Measurements from ENCODE around the gene KCNG2. TPM values are rescaled to one million over a fixed set of nuclear protein-coding genes. Genes with fewer than 3 reads are reported as not detected.

The KCNG2 gene
- total RNA-seq, 1 experiment from 2014 or later, result not detected

DNA sequence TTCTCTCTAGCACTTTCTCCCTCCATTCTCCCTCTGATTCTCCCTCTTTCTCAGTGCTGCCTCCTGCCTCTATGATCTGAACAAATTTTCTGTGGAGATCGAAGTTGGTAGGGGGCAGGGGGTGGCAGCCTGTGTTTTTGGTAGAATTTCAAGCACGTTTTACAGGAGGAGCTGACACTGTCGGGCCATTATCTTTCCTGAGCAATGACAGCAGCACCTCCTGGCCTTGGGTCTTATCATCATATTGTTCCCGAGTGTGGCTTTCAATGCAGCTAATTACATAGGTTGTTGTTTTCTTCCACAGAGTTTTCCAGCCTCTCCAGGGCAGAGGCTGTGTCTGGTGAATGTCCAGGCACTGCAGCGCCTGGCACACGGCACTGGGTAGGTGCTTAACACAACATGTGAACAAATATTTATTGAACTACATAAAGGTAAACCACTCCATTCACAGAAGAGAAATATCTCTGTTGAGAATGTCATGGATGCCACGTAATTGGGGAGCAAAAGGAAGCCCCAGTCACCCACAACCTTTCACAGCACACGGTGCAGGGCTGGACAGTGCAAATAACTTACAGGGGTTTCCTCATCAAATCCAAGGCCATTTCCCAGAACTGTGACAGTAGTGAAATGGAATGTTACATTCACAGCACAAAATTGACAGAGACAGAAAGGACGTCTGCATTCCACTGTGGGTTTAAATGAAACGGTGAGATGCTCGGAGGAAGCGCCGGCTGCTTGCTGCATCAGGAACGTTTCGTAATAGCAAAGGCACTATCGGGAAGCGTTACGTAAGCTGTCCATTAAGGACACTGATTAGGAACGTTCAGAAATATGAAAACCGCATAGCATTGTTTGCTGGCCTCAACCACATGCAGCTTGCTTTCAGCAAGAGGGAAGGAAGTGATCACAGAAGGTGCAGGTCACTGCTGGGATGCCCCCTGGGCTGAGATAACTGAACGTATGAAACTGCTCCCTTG lies 6.5 kb upstream of the KCNG2 start:
- DNase-seq, result peak; percentile 16 to 39
- ChIA-PET POLR2A (no interaction called here), CTCF (no interaction called here)
- Mint-ChIP-seq H3K4me1 (ENCODE audit: low read depth, unreplicated experiment) (no peaks in the 10 kb centered on the region), H3K36me3 (ENCODE audit: insufficient read depth, unreplicated experiment) (no peaks in the 10 kb centered on the region), H3K27me3 (ENCODE audit: insufficient read depth, unreplicated experiment) (peaks cover 2% of the 10 kb centered on the region), H3K9me3 (ENCODE audit: unreplicated experiment) (no peaks in the 10 kb centered on the region), H3K27ac (ENCODE audit: unreplicated experiment) (no peak overlapping the region), H3K4me3 (ENCODE audit: unreplicated experiment) (no peak overlapping the region)
- TF ChIP-seq, protein P1, sequence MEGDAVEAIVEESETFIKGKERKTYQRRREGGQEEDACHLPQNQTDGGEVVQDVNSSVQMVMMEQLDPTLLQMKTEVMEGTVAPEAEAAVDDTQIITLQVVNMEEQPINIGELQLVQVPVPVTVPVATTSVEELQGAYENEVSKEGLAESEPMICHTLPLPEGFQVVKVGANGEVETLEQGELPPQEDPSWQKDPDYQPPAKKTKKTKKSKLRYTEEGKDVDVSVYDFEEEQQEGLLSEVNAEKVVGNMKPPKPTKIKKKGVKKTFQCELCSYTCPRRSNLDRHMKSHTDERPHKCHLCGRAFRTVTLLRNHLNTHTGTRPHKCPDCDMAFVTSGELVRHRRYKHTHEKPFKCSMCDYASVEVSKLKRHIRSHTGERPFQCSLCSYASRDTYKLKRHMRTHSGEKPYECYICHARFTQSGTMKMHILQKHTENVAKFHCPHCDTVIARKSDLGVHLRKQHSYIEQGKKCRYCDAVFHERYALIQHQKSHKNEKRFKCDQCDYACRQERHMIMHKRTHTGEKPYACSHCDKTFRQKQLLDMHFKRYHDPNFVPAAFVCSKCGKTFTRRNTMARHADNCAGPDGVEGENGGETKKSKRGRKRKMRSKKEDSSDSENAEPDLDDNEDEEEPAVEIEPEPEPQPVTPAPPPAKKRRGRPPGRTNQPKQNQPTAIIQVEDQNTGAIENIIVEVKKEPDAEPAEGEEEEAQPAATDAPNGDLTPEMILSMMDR (IDR thresholded peaks at IDR 0.05; ENCODE audit: insufficient read depth in 1 of 2, low read depth in 1 of 2, low read length in 1 of 2, severe bottlenecking in 1 of 2, unreplicated experiment in 1 of 2), result no peak
- no peaks in the 10 kb centered on the region for H3K27me3 ChIP-seq (replicated peaks; ENCODE audit: control insufficient read depth, insufficient read depth, low read length)
- no peaks in the 10 kb centered on the region for H3K4me1 ChIP-seq
- no TSS peak for BruUV-seq (replicated peaks)
- H3K36me3 ChIP-seq (ENCODE audit: control insufficient read depth, insufficient read depth, low read length), result no peaks in the 10 kb centered on the region
- intact Hi-C loops (cut with micrococcal nuclease; ENCODE audit: unreplicated experiment), result no loop called here
- no peak overlapping the region for H3K4me3 ChIP-seq (ENCODE audit: low read depth, low read length)
- no peaks in the 10 kb centered on the region for H3K9me3 ChIP-seq

DNA sequence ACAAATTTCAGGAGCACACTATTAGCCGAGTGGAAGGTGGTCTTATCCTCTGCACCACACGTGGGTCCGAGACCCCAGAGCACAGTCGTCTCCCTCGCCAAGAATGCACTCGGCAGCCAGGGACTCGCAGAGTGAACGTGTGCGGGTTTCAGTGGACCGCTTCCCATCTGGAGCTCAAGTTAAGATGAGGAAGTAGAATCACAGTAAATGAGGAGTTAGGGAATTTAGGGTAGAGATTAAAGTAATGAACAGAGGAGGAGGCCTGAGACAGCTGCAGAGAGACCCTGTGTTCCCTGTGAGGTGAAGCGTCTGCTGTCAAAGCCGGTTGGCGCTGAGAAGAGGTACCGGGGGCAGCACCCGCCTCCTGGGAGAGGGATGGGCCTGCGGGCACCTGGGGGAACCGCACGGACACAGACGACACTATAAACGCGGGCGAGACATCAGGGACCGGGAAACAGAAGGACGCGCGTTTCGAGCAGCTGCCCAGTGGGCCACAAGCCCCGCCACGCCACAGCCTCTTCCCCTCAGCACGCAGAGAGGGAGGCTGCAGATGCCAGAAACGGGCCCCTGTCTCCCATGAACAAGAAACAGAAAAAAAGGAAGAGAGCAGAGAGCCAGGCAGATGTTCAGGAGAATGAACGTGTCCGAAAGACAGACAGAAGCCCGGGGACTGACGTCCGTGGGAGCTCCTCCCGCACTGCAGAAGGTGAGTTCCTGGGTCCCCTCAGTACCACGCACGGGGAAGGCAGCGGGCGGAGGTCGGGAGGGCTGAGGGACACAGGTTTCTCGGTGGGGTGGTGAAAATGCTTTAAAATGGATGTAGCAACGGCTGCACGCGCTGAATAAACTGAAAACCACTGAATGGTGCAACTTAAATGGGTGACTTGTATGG lies 5.4 kb upstream of the KCNG2 start:
- peaks cover 4% of the 10 kb centered on the region for H3K9me3 Mint-ChIP-seq (ENCODE audit: unreplicated experiment)
- BruUV-seq (replicated peaks), result no TSS peak
- TF ChIP-seq, protein P1 (IDR thresholded peaks at IDR 0.05; ENCODE audit: insufficient read depth in 1 of 2, low read depth in 1 of 2, low read length in 1 of 2, severe bottlenecking in 1 of 2, unreplicated experiment in 1 of 2), result no peak
- intact Hi-C loops (cut with micrococcal nuclease; ENCODE audit: unreplicated experiment), result no loop called here
- DNase-seq, result no peak
- Histone ChIP-seq H3K27me3 (replicated peaks; ENCODE audit: control insufficient read depth, insufficient read depth, low read length) (no peaks in the 10 kb centered on the region), H3K4me3 (ENCODE audit: low read depth, low read length) (no peak overlapping the region), H3K4me1 (no peaks in the 10 kb centered on the region), H3K36me3 (ENCODE audit: control insufficient read depth, insufficient read depth, low read length) (no peaks in the 10 kb centered on the region), H3K9me3 (no peaks in the 10 kb centered on the region)
- H3K27ac Mint-ChIP-seq (ENCODE audit: unreplicated experiment), result no peak overlapping the region
- no peak overlapping the region for H3K4me3 Mint-ChIP-seq (ENCODE audit: unreplicated experiment)
- ChIA-PET POLR2A (no interaction called here), CTCF (no interaction called here)
- peaks cover 2% of the 10 kb centered on the region for H3K27me3 Mint-ChIP-seq (ENCODE audit: insufficient read depth, unreplicated experiment)
- no peaks in the 10 kb centered on the region for H3K4me1 Mint-ChIP-seq (ENCODE audit: low read depth, unreplicated experiment)
- H3K36me3 Mint-ChIP-seq (ENCODE audit: insufficient read depth, unreplicated experiment), result no peaks in the 10 kb centered on the region

GRCh38 chr18:79792988-79793355 lies 4.8 kb upstream of the KCNG2 start:
- no peaks in the 10 kb centered on the region for H3K36me3 Mint-ChIP-seq (ENCODE audit: insufficient read depth, unreplicated experiment)
- H3K36me3 ChIP-seq (ENCODE audit: control insufficient read depth, insufficient read depth, low read length), result no peaks in the 10 kb centered on the region
- H3K27me3 ChIP-seq (replicated peaks; ENCODE audit: control insufficient read depth, insufficient read depth, low read length), result no peaks in the 10 kb centered on the region
- H3K9me3 Mint-ChIP-seq (ENCODE audit: unreplicated experiment), result peaks cover 9% of the 10 kb centered on the region
- CTCF ChIA-PET, result no interaction called here
- no peaks in the 10 kb centered on the region for H3K4me1 ChIP-seq
- no TSS peak for BruUV-seq (replicated peaks)
- no peak for DNase-seq
- POLR2A ChIA-PET, result no interaction called here
- H3K4me3 Mint-ChIP-seq (ENCODE audit: unreplicated experiment), result no peak overlapping the region
- TF ChIP-seq, protein P1 (IDR thresholded peaks at IDR 0.05; ENCODE audit: insufficient read depth in 1 of 2, low read depth in 1 of 2, low read length in 1 of 2, severe bottlenecking in 1 of 2, unreplicated experiment in 1 of 2), result no peak
- H3K4me3 ChIP-seq (ENCODE audit: low read depth, low read length), result no peak overlapping the region
- peaks cover 2% of the 10 kb centered on the region for H3K27me3 Mint-ChIP-seq (ENCODE audit: insufficient read depth, unreplicated experiment)
- no peaks in the 10 kb centered on the region for H3K4me1 Mint-ChIP-seq (ENCODE audit: low read depth, unreplicated experiment)
- H3K27ac Mint-ChIP-seq (ENCODE audit: unreplicated experiment), result no peak overlapping the region
- intact Hi-C loops (cut with micrococcal nuclease; ENCODE audit: unreplicated experiment), result no loop called here
- H3K9me3 ChIP-seq, result no peaks in the 10 kb centered on the region
